Endothelial cell of umbilical vein (primary cell): ENCODE measurements around the gene TSKU. TPM values are rescaled to one million over a fixed set of nuclear protein-coding genes. Genes with fewer than 3 reads are reported as not detected.

Source experiments
- BruUV-seq: library from RNA; stranded (reverse); fragments of 400-500 nt; replicated peaks from 2 replicates; lab custom pipeline; 2021; lab: Mats Ljungman, UMichigan
- CTCF ChIA-PET: fragments of 300-600, 350-600 bp; sonication (Branson Sonifier 250); formaldehyde crosslinking; loops from one replicate; lab custom pipeline; 2021; ENCODE audit warnings: antibody characterized with exemption, inconsistent platforms; lab: Charles Lee
- POLR2A ChIA-PET: fragments of 300-600, 350-600 bp; sonication (Branson Sonifier 250); formaldehyde crosslinking; loops from one replicate; lab custom pipeline; 2021; ENCODE audit warnings: antibody characterized with exemption, inconsistent platforms; lab: Charles Lee
- DNase-seq: peaks from one replicate; pipeline ENCODE4 v3.0.0-alpha.2; 2011; ENCODE audit warnings: low read depth, low spot score
- FAIRE-seq: peaks from 2 replicates; lab custom pipeline; 2011; peaks lifted over from hg19 to GRCh38; lab: Jason Lieb, UNC
- H2AFZ ChIP-seq: 2 replicates; pipeline ENCODE4 v1.6.0; 2012; ENCODE audit warnings: low read depth, low read length, control low read depth, inconsistent platforms
- H3K27ac ChIP-seq: 2 replicates; pipeline ENCODE4 v1.5.1; 2011; ENCODE audit warnings: low read depth, mild to moderate bottlenecking, control low read depth, low read length, moderate library complexity; ENCODE audit not compliant: insufficient read depth
- H3K27me3 ChIP-seq, 2 experiments: 2 replicates each; pipeline versions ENCODE4 v1.6.0 to v1.6.1; 2011; ENCODE audit warnings: low read length in 2 of 2, mixed read lengths in 1 of 2; ENCODE audit not compliant: control insufficient read depth in 2 of 2, insufficient read depth in 2 of 2
- H3K36me3 ChIP-seq, 2 experiments: 2 replicates in 1 of 2; 3 replicates in 1 of 2; pipeline ENCODE4 v1.5.1; 2011; ENCODE audit warnings: low read length in 2 of 2, mild to moderate bottlenecking in 1 of 2, moderate library complexity in 1 of 2; ENCODE audit not compliant: control insufficient read depth in 2 of 2, insufficient read depth in 2 of 2; ENCODE audit errors: extremely low read depth in 1 of 2
- H3K4me1 ChIP-seq: 3 replicates; pipeline ENCODE4 v1.5.1; 2011; ENCODE audit warnings: mild to moderate bottlenecking, low read length; ENCODE audit not compliant: control insufficient read depth, insufficient read depth; ENCODE audit errors: extremely low read depth
- H3K4me2 ChIP-seq: 2 replicates; pipeline ENCODE4 v1.6.1; 2011; ENCODE audit warnings: low read length, control low read depth, mixed read lengths; ENCODE audit not compliant: insufficient read depth
- H3K4me3 ChIP-seq, 3 experiments: fragments of 200-600 bp in 1 of 3; sonication (generic), shearing (Covaris generic) in 1 of 3; replicated peaks in 1 of 3; 2 replicates each; pipeline ENCODE4 v1.5.1; 2011 to 2016; ENCODE audit warnings: control low read depth in 3 of 3, low read length in 3 of 3, mild to moderate bottlenecking in 2 of 3, inconsistent platforms in 1 of 3, low read depth in 1 of 3, moderate library complexity in 1 of 3; ENCODE audit not compliant: insufficient read depth in 1 of 3
- H3K79me2 ChIP-seq: 2 replicates; pipeline ENCODE4 v1.6.0; 2012; ENCODE audit warnings: low read length, inconsistent platforms; ENCODE audit not compliant: control insufficient read depth, insufficient read depth
- H3K9ac ChIP-seq: replicated peaks from 2 replicates; pipeline ENCODE3; 2011; ENCODE audit warnings: low read length, control low read depth; ENCODE audit not compliant: insufficient read depth; ENCODE audit errors: extremely low read depth
- H3K9me1 ChIP-seq: replicated peaks from 3 replicates; pipeline ENCODE4 v1.6.0; 2011; ENCODE audit warnings: mild to moderate bottlenecking, low read length; ENCODE audit not compliant: control insufficient read depth, insufficient read depth; ENCODE audit errors: extremely low read depth
- H3K9me3 ChIP-seq: replicated peaks from 2 replicates; pipeline ENCODE4 v1.5.1; 2012; ENCODE audit warnings: low read length, inconsistent platforms; ENCODE audit not compliant: control insufficient read depth, insufficient read depth
- H4K20me1 ChIP-seq: replicated peaks from 2 replicates; pipeline ENCODE3; 2011; ENCODE audit warnings: mild to moderate bottlenecking, low read length; ENCODE audit not compliant: control insufficient read depth, insufficient read depth; ENCODE audit errors: extremely low read depth
- CTCF ChIP-seq, 2 donors: IDR thresholded peaks; 1 replicate in 1 of 2; 2 replicates in 1 of 2; pipeline ENCODE4 v1.5.1; 2011; ENCODE audit warnings: low read length in 2 of 2, mild to moderate bottlenecking in 2 of 2, moderate library complexity in 2 of 2, control low read depth in 1 of 2, inconsistent platforms in 1 of 2, low read depth in 1 of 2; ENCODE audit not compliant: insufficient read depth in 1 of 2; ENCODE audit errors: extremely low read depth in 1 of 2
- EZH2 ChIP-seq: IDR thresholded peaks from 2 replicates; pipeline ENCODE4 v1.6.1; 2012; ENCODE audit warnings: borderline replicate concordance, low read depth, mild to moderate bottlenecking, moderate library complexity, low read length, inconsistent platforms; ENCODE audit not compliant: severe bottlenecking
- FOS ChIP-seq: IDR thresholded peaks from 2 replicates; pipeline ENCODE4 v1.6.1; 2011; ENCODE audit warnings: mild to moderate bottlenecking, low read length, moderate library complexity, borderline replicate concordance; ENCODE audit not compliant: insufficient read depth
- GATA2 ChIP-seq: IDR thresholded peaks from 2 replicates; pipeline ENCODE4 v1.7.0; 2011; ENCODE audit warnings: low read depth, mild to moderate bottlenecking, moderate library complexity, mixed read lengths, low read length; ENCODE audit not compliant: insufficient read length, insufficient read depth
- JUN ChIP-seq: IDR thresholded peaks from 2 replicates; pipeline ENCODE4 v1.6.1; 2011; ENCODE audit warnings: borderline replicate concordance, low read depth; ENCODE audit not compliant: insufficient read length, insufficient read depth
- MAX ChIP-seq: IDR thresholded peaks from 2 replicates; pipeline ENCODE4 v1.6.1; 2011; ENCODE audit not compliant: insufficient read depth, insufficient read length
- MYC ChIP-seq: IDR thresholded peaks from one replicate; pipeline ENCODE4 v1.6.1; 2011; ENCODE audit warnings: mild to moderate bottlenecking, low read depth, low read length
- POLR2A ChIP-seq: IDR thresholded peaks from 2 replicates; pipeline ENCODE4 v1.6.1; 2012; ENCODE audit warnings: low read depth, mild to moderate bottlenecking, control low read depth, low read length
- POLR2AphosphoS5 ChIP-seq: IDR thresholded peaks from 2 replicates; pipeline ENCODE4 v1.6.1; 2012; ENCODE audit warnings: low read depth, mild to moderate bottlenecking, control low read depth, low read length, moderate library complexity; ENCODE audit not compliant: insufficient read depth
- dilution Hi-C: fragments of 300-500 bp; cut with MboI; formaldehyde crosslinking; loops from one replicate; pipeline ENCODE4 v1.15.0; 2019; ENCODE audit warnings: low sequenced_read_pairs; ENCODE audit not compliant: extremely low pct_ligation_motif_present
- intact Hi-C: fragments of 100-400 bp; cut with micrococcal nuclease; formaldehyde crosslinking; loops from one replicate; pipeline ENCODE4 v1.10.0; 2022
- polyA plus RNA-seq, 4 experiments: library from polyadenylated mRNA; depleted of rRNA in 3 of 4; stranded (reverse) in 3 of 4; unstranded in 1 of 4; fragments of >200 nt; gene quantifications; 2 replicates each; pipeline versions ENCODE4 v1.2.1 to v1.2.3, GENCODE V29; 2011 to 2012; ENCODE audit warnings: missing spikeins in 1 of 4
- total RNA-seq: library from RNA; stranded (reverse); gene quantifications from 2 replicates; pipeline ENCODE4 v1.2.3, GENCODE V29; 2021

The TSKU gene
- total and polyA plus RNA-seq, 2 donors (not counting 3 experiments of a cell fraction or from before 2014, with no cell fraction given): 16.2 to 21.2 TPM

GRCh38 chr11:76744186-76745043, 38.7 kb upstream of the TSKU start:
- Histone ChIP-seq H3K9me3 (no peaks in the 10 kb centered on the region), H3K79me2 (no peaks in the 10 kb centered on the region), H3K27me3 (peaks cover 0 to 6% of the 10 kb centered on the region in 2 experiments), H4K20me1 (no peaks in the 10 kb centered on the region), H3K9me1 (no peaks in the 10 kb centered on the region), H2AFZ (no peak overlapping the region), H3K4me1 (no peaks in the 10 kb centered on the region), H3K9ac (no peak overlapping the region), H3K4me3 (no peak overlapping the region), H3K36me3 (no peaks in the 10 kb centered on the region), H3K27ac (no peak overlapping the region), H3K4me2 (no peak overlapping the region)
- TF ChIP-seq FOS: no peak
- TF ChIP-seq MAX: no peak
- no peak for TF ChIP-seq GATA2
- no peak for TF ChIP-seq CTCF (IDR thresholded peaks at IDR 0.05; ENCODE audit: extremely low read depth in 1 of 2, insufficient read depth in 1 of 2, low read depth in 1 of 2, low read length in 2 of 2)
- TF ChIP-seq JUN: no peak
- TF ChIP-seq POLR2A: no peak
- TF ChIP-seq MYC: no peak
- TF ChIP-seq EZH2: no peak
- no peak for TF ChIP-seq POLR2AphosphoS5
- dilution Hi-C loops (no loop called here), intact Hi-C loops (no loop called here)
- no peak for FAIRE-seq
- ChIA-PET CTCF (interaction anchor here (0.8 to 3.4 kb wide), 3 partner anchors 10 to 54 kb away, joined by 3 to 9 read pairs (median 8); no protein-coding TSS in a partner anchor), POLR2A (no interaction called here)
- no TSS peak for BruUV-seq
- DNase-seq: no peak
